Skin epidermis (tissue), 12 donors: ENCODE measurements around the gene DCAF5.
"Not testable (repeated sequence)": the region's sequence is repeated elsewhere in the genome, so short reads cannot be mapped to it uniquely, and the experiment has no call there.

Experiments
- H3K27ac ChIP-seq, 21 experiments: fragments of 200-600 bp; sonication (generic) in 11 of 21; one replicate each; pipeline ENCODE4 v1.5.0; 2020; ENCODE audit warnings: mild to moderate bottlenecking in 3 of 21, inconsistent platforms in 2 of 21, moderate library complexity in 2 of 21
- H3K4me3 ChIP-seq, 7 experiments: fragments of 200-600 bp; sonication (generic) in 2 of 7; one replicate each; pipeline ENCODE4 v1.5.0; 2020; ENCODE audit warnings: inconsistent platforms in 2 of 7, mild to moderate bottlenecking in 2 of 7, moderate library complexity in 1 of 7

DCAF5 gene

GRCh38 chr14:69152902-69153151 is at the start of gene DCAF5:
DCAF5 (minus strand) TSS chr14:69153119; CDS start chr14:69152978, 141 bp downstream.
- peak within 1 kb of the TSS; percentile 65 to 87 (median 86) for H3K4me3 ChIP-seq

GRCh38 chr14:69199786-69200185 is 46.9 kb upstream of the DCAF5 start:
- Histone ChIP-seq H3K4me3 (no peak overlapping the region), H3K27ac (no peak overlapping the region)

More at GRCh38 chr14:69152902-69153151, at the start of gene DCAF5:
- peak within 1 kb of the TSS; percentile 75 to 98 (median 94) for H3K27ac ChIP-seq

- no peak overlapping the region for H3K27ac ChIP-seq
- H3K4me3 ChIP-seq, result no peak overlapping the region
These were observed 40.8 kb upstream of the DCAF5 start for GRCh38 chr14:69193721-69194120.

GRCh38 chr14:69191340-69192111 is 38.6 kb upstream of the DCAF5 start, which contains the start of gene EXD2:
EXD2 (plus strand) TSS chr14:69191498; CDS start chr14:69209471, 17,973 bp downstream.
- peak within 1 kb of the TSS; percentile 64 to 92 (median 77) for H3K4me3 ChIP-seq
- peak within 1 kb of the TSS; percentile 52 to 93 (median 82) for H3K27ac ChIP-seq

- no peak overlapping the region for H3K4me3 ChIP-seq
These were observed 37.3 kb upstream of the DCAF5 start for GRCh38 chr14:69190191-69190590.

GRCh38 chr14:69183735-69184134 is 30.8 kb upstream of the DCAF5 start:
- Histone ChIP-seq H3K4me3 (no peak overlapping the region), H3K27ac (no peak overlapping the region)

More at GRCh38 chr14:69190191-69190590, 37.3 kb upstream of the DCAF5 start:
- no peak overlapping the region for H3K27ac ChIP-seq

- H3K4me3 ChIP-seq, H3K27ac ChIP-seq: not testable (repeated sequence)
These were observed 29.7 kb upstream of the DCAF5 start for GRCh38 chr14:69182580-69182979.

GRCh38 chr14:69181491-69181890 is 28.6 kb upstream of the DCAF5 start:
- Histone ChIP-seq H3K4me3 (no peak overlapping the region), H3K27ac (no peak overlapping the region)

GRCh38 chr14:69175130-69175529 is 22.2 kb upstream of the DCAF5 start:
- Histone ChIP-seq H3K27ac (no peak overlapping the region), H3K4me3 (no peak overlapping the region)

- H3K4me3 ChIP-seq, result no peak overlapping the region
- H3K27ac ChIP-seq, result no peak overlapping the region
These were observed 18.6 kb upstream of the DCAF5 start for GRCh38 chr14:69171569-69171968.

GRCh38 chr14:69170839-69171238 is 17.9 kb upstream of the DCAF5 start:
- no peak overlapping the region for H3K4me3 ChIP-seq

GRCh38 chr14:69165787-69166186 is 12.9 kb upstream of the DCAF5 start:
- not testable (repeated sequence) for H3K4me3 ChIP-seq, H3K27ac ChIP-seq

More at GRCh38 chr14:69170839-69171238, 17.9 kb upstream of the DCAF5 start:
- H3K27ac ChIP-seq, result no peak overlapping the region

- Histone ChIP-seq H3K4me3 (no peak overlapping the region), H3K27ac (no peak overlapping the region)
These were observed 8.7 kb upstream of the DCAF5 start for GRCh38 chr14:69161590-69161989.

GRCh38 chr14:69156224-69156623 is 3.3 kb upstream of the DCAF5 start:
- Histone ChIP-seq H3K4me3 (no peak overlapping the region), H3K27ac (no peak overlapping the region)

- Histone ChIP-seq H3K27ac (no peak overlapping the region), H3K4me3 (no peak overlapping the region)
These were observed 1.9 kb upstream of the DCAF5 start for GRCh38 chr14:69154779-69155178.

GRCh38 chr14:69153873-69154270 is 953 bp upstream of the DCAF5 start:
- H3K27ac ChIP-seq, result peak overlapping the region in 18 of 21 experiments; percentile 75 to 98 (median 94)
- H3K4me3 ChIP-seq, result peak overlapping the region; percentile 65 to 87 (median 86)

- H3K4me3 ChIP-seq, result peak overlapping the region; percentile 65 to 87 (median 86)
- H3K27ac ChIP-seq, result peak overlapping the region; percentile 75 to 98 (median 94)
These were observed 393 bp upstream of the DCAF5 start for GRCh38 chr14:69153152-69153872.

GRCh38 chr14:69152181-69152901 is 578 bp downstream of the DCAF5 start:
- peak overlapping the region; percentile 65 to 87 (median 86) for H3K4me3 ChIP-seq
- H3K27ac ChIP-seq, result peak overlapping the region; percentile 75 to 98 (median 94)

GRCh38 chr14:69151458-69152180 is 1.3 kb downstream of the DCAF5 start:
- H3K27ac ChIP-seq, result peak overlapping the region; percentile 75 to 98 (median 94)

More at GRCh38 chr14:69151458-69152180, 1.3 kb downstream of the DCAF5 start:
- H3K4me3 ChIP-seq, result peak overlapping the region; percentile 65 to 87 (median 86)
